MM.1S (cell line): ENCODE data around the gene MAGEA8.
A peak's percentile ranks its signal among the peaks of the same experiment; 100 is the strongest.

Source experiments
- DNase-seq: peaks from one replicate; pipeline ENCODE4 v3.0.0-alpha.2; 2015
- H2AFZ ChIP-seq: fragments of 300-600 bp; sonication (generic); 2 replicates; pipeline ENCODE4 v1.6.0; 2016; ENCODE audit warnings: antibody characterized with exemption, low read length
- H3F3A ChIP-seq: fragments of 300-600 bp; sonication (generic); 2 replicates; pipeline ENCODE4 v1.6.1; 2016; ENCODE audit warnings: mild to moderate bottlenecking, antibody characterized with exemption, low read length, moderate library complexity, mixed read lengths; ENCODE audit not compliant: insufficient read depth
- H3K27ac ChIP-seq: fragments of 300-600 bp; sonication (generic); 2 replicates; pipeline ENCODE4 v1.5.1; 2016; ENCODE audit warnings: mild to moderate bottlenecking, low read length
- H3K27me3 ChIP-seq: fragments of 300-600 bp; sonication (generic); replicated peaks from 2 replicates; pipeline ENCODE4 v1.6.0; 2016; ENCODE audit warnings: low read length; ENCODE audit not compliant: insufficient read depth
- H3K36me3 ChIP-seq: fragments of 300-600 bp; sonication (generic); replicated peaks from 2 replicates; pipeline ENCODE4 v1.6.1; 2016; ENCODE audit warnings: mild to moderate bottlenecking, low read length, mixed read lengths; ENCODE audit not compliant: insufficient read depth
- H3K4me1 ChIP-seq: fragments of 300-600 bp; sonication (generic); 2 replicates; pipeline ENCODE4 v1.6.1; 2016; ENCODE audit warnings: low read length, mixed read lengths
- H3K4me2 ChIP-seq: fragments of 300-600 bp; sonication (generic); 2 replicates; pipeline ENCODE4 v1.6.0; 2016; ENCODE audit warnings: low read depth, low read length
- H3K4me3 ChIP-seq: fragments of 300-600 bp; sonication (generic); 2 replicates; pipeline ENCODE4 v1.5.1; 2016; ENCODE audit warnings: low read length, mixed read lengths
- H3K79me2 ChIP-seq: fragments of 300-600 bp; sonication (generic); 2 replicates; pipeline ENCODE4 v1.6.1; 2016; ENCODE audit warnings: mixed run types, low read length, mixed read lengths
- H3K9ac ChIP-seq: fragments of 300-600 bp; sonication (generic); 2 replicates; pipeline ENCODE4 v1.6.1; 2016; ENCODE audit warnings: low read length, mixed read lengths
- H3K9me2 ChIP-seq: fragments of 300-600 bp; sonication (generic); replicated peaks from 2 replicates; pipeline ENCODE4 v1.6.1; 2016; ENCODE audit warnings: mild to moderate bottlenecking, low read length, mixed read lengths; ENCODE audit not compliant: insufficient read depth
- H3K9me3 ChIP-seq: fragments of 300-600 bp; sonication (generic); replicated peaks from 2 replicates; pipeline ENCODE4 v1.6.1; 2016; ENCODE audit warnings: mild to moderate bottlenecking, low read length, mixed read lengths; ENCODE audit not compliant: insufficient read depth
- H4K20me1 ChIP-seq: fragments of 300-600 bp; sonication (generic); 2 replicates; pipeline ENCODE4 v1.6.1; 2016; ENCODE audit warnings: mild to moderate bottlenecking, low read length, moderate library complexity, mixed read lengths; ENCODE audit not compliant: insufficient read depth
- EZH2 ChIP-seq: fragments of 300-600 bp; sonication (generic); optimal IDR thresholded peaks from 2 replicates; pipeline ENCODE3; 2017; ENCODE audit warnings: low read depth, mild to moderate bottlenecking, antibody characterized with exemption, low read length, mixed read lengths
- EZH2phosphoT487 ChIP-seq: fragments of 300-600 bp; sonication (generic); IDR thresholded peaks from 2 replicates; pipeline ENCODE4 v1.6.1; 2018; ENCODE audit warnings: antibody characterized with exemption, low read length
- TF ChIP-seq, protein P1 (sequence below): fragments of 300-600 bp; sonication (generic); IDR thresholded peaks from 2 replicates; pipeline ENCODE4 v1.5.1; 2016; ENCODE audit warnings: antibody characterized with exemption, low read length, mixed read lengths

Gene MAGEA8

DNA sequence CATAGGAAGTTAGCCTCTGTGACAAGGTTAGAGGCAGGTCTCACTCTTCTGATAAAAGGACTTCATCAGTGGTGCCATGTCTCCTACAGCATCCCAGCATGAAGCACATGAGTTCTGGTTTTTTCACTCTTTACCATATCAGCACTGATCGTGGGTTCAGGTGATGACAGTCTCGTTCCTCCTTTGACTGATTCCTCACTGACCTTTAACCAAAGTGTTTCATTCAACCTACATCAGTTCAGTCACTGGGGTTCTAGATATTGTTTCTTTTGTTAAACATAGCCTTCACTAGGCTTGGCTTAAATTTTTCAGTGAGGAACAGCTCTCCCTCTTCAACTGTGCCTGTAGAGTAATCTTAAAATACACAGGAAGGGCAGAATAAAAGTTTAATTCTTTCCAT lies 9.6 kb upstream of the MAGEA8 start:
- Histone ChIP-seq H3K9me3 (no peaks in the 10 kb centered on the region), H3K9me2 (no peaks in the 10 kb centered on the region), H3K4me3 (no peak overlapping the region), H3K4me2 (no peak overlapping the region), H3K79me2 (no peaks in the 10 kb centered on the region), H3K9ac (no peak overlapping the region), H3K27ac (no peak overlapping the region), H3K27me3 (no peaks in the 10 kb centered on the region), H3K36me3 (no peaks in the 10 kb centered on the region), H3F3A (no peaks in the 10 kb centered on the region), H3K4me1 (no peaks in the 10 kb centered on the region), H2AFZ (no peak overlapping the region), H4K20me1 (no peaks in the 10 kb centered on the region)
- DNase-seq: no peak
- TF ChIP-seq EZH2phosphoT487 (no peak), EZH2 (no peak)
- TF ChIP-seq, protein P1, sequence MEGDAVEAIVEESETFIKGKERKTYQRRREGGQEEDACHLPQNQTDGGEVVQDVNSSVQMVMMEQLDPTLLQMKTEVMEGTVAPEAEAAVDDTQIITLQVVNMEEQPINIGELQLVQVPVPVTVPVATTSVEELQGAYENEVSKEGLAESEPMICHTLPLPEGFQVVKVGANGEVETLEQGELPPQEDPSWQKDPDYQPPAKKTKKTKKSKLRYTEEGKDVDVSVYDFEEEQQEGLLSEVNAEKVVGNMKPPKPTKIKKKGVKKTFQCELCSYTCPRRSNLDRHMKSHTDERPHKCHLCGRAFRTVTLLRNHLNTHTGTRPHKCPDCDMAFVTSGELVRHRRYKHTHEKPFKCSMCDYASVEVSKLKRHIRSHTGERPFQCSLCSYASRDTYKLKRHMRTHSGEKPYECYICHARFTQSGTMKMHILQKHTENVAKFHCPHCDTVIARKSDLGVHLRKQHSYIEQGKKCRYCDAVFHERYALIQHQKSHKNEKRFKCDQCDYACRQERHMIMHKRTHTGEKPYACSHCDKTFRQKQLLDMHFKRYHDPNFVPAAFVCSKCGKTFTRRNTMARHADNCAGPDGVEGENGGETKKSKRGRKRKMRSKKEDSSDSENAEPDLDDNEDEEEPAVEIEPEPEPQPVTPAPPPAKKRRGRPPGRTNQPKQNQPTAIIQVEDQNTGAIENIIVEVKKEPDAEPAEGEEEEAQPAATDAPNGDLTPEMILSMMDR: no peak

GRCh38 chrX:149871940-149872339 lies 9.0 kb upstream of the MAGEA8 start:
- TF ChIP-seq EZH2 (no peak), EZH2phosphoT487 (no peak)
- TF ChIP-seq, protein P1: peak; percentile 24
- H2AFZ ChIP-seq: no peak overlapping the region

GRCh38 chrX:149877157-149877556 lies 3.8 kb upstream of the MAGEA8 start:
- no peaks in the 10 kb centered on the region for H3F3A ChIP-seq
- H3K27me3 ChIP-seq: no peaks in the 10 kb centered on the region
- H3K4me2 ChIP-seq: no peak overlapping the region
- TF ChIP-seq EZH2: no peak
- no peak for TF ChIP-seq EZH2phosphoT487
- TF ChIP-seq, protein P1: no peak
- H3K9me3 ChIP-seq: no peaks in the 10 kb centered on the region
- H2AFZ ChIP-seq: no peak overlapping the region
- H3K9ac ChIP-seq: no peak overlapping the region
- H4K20me1 ChIP-seq: no peaks in the 10 kb centered on the region
- no peaks in the 10 kb centered on the region for H3K79me2 ChIP-seq
- DNase-seq: no peak
- no peak overlapping the region for H3K27ac ChIP-seq
- no peaks in the 10 kb centered on the region for H3K4me1 ChIP-seq
- H3K9me2 ChIP-seq: no peaks in the 10 kb centered on the region
- no peak overlapping the region for H3K4me3 ChIP-seq
- no peaks in the 10 kb centered on the region for H3K36me3 ChIP-seq

More at GRCh38 chrX:149871940-149872339, 9.0 kb upstream of the MAGEA8 start:
- H3K36me3 ChIP-seq: no peaks in the 10 kb centered on the region
- no peaks in the 10 kb centered on the region for H3K9me3 ChIP-seq
- H4K20me1 ChIP-seq: no peaks in the 10 kb centered on the region
- no peaks in the 10 kb centered on the region for H3K4me1 ChIP-seq
- no peak overlapping the region for H3K4me2 ChIP-seq
- no peak overlapping the region for H3K9ac ChIP-seq
- no peaks in the 10 kb centered on the region for H3F3A ChIP-seq
- no peaks in the 10 kb centered on the region for H3K27me3 ChIP-seq
- H3K79me2 ChIP-seq: no peaks in the 10 kb centered on the region
- H3K4me3 ChIP-seq: no peak overlapping the region
- H3K9me2 ChIP-seq: no peaks in the 10 kb centered on the region
- H3K27ac ChIP-seq: no peak overlapping the region
- no peak for DNase-seq
